ENCODE results near the gene GXYLT1.

DNA sequence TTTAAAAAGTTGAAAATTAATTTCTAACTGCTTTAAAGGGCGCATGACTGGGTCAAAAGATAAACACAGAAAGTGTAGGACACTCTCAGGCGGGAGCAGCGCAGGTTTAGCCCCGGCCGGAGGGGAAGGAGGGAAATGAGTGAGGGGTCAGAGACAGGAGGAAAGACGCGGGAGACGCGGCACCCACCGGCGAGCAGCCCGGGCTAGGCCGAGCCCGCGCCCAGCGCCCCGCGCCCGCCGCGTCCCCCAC is 591 bp downstream of the GXYLT1 start:
- TF ChIP-seq POLR2AphosphoS5 (IDR thresholded peaks at IDR 0.05; ENCODE audit: borderline replicate concordance, low read depth, low read length) (no peak), EZH2 (IDR thresholded peaks at IDR 0.05) (no peak), FOXP2 (optimal IDR thresholded peaks at IDR 0.05; ENCODE audit: control extremely low read depth, extremely low read length, insufficient read depth) (no peak)
